PFSK-1 (cell line): ENCODE measurements around the gene KCNH1.

Experiments used
- POLR2AphosphoS5 ChIP-seq: IDR thresholded peaks from 2 replicates; pipeline ENCODE4 v1.6.1; 2012; ENCODE audit warnings: low read depth, mild to moderate bottlenecking, control low read depth, low read length, moderate library complexity
- REST ChIP-seq, 2 experiments: IDR thresholded peaks; 2 replicates each; pipeline versions ENCODE4 v1.6.1 to v1.8.0; 2011 to 2012; ENCODE audit warnings: low read depth in 2 of 2, low read length in 2 of 2, control low read depth in 1 of 2, inconsistent platforms in 1 of 2, mild to moderate bottlenecking in 1 of 2, moderate library complexity in 1 of 2; ENCODE audit not compliant: insufficient read depth in 1 of 2

GRCh38 chr1:210688512-210689234 is 445.3 kb downstream of the KCNH1 start:
- TF ChIP-seq REST (IDR thresholded peaks at IDR 0.05; ENCODE audit: insufficient read depth in 1 of 2, low read depth in 2 of 2, low read length in 2 of 2), result no peak
- no peak for TF ChIP-seq POLR2AphosphoS5
